Erythroblast (primary cell): Measurements from ENCODE around the gene MAPK14.

Source experiments
- GATA1 ChIP-seq: IDR thresholded peaks from 2 replicates; pipeline ENCODE4 v1.6.1; 2011; ENCODE audit warnings: low read depth, mild to moderate bottlenecking, control low read depth, low read length, moderate library complexity
- POLR2A ChIP-seq: IDR thresholded peaks from 2 replicates; pipeline ENCODE4 v1.6.1; 2011; ENCODE audit warnings: mild to moderate bottlenecking, low read length

DNA sequence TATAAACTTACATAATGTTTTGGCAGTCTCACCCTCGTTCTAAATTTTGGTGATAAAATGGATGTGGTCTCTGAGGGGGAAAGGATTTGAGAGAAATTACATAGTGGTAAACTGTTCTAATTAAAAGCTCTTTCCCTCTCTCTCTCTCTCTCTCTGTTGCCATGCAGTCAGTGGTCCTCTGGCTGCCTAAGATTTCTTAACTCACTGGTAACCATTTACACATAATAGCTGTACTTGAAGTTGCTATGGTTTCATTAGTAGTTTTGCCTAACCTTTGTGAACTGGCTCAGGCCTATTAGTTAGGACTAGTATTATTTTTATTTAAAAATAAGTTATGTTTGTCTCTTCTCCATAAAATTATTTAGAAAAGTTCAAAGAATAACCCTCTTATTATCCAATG lies 42.0 kb downstream of the MAPK14 start:
- TF ChIP-seq POLR2A (no peak), GATA1 (no peak)
